ENCODE results near the gene TMEM266.

DNA sequence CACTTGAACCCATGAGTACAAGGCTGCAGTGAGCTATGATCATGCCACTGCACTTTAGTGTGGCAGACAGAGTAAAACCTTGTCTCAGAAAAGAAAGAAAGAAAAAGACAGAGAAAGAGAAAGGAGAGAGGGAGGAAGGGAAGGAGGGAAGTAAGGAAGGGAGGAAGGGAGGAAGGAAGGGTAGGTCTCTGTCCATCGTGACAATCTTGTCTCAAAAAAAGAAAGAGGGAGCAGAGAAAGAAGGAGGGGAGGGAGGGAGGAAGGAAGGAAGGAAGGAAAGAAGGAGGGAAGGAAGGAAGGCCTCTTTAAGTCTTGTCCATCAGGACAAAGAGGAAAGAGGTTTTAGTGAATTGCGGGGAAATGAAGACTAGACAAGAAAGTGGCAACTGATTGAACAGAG lies 129.3 kb downstream of the TMEM266 start:
- TF ChIP-seq CTCF (conservative IDR thresholded peaks at IDR 0.05; ENCODE audit: low read depth in 2 of 2), result no peak
- TF ChIP-seq POLR2AphosphoS5 (IDR thresholded peaks at IDR 0.05; ENCODE audit: low read depth), result no peak

All from GM23338 (cell line).